GM10248 (cell line): ENCODE measurements around the gene MTMR4.

ENCODE experiments used
- CTCF ChIA-PET: fragments of 300-600 bp; sonication (Branson Sonifier 250); formaldehyde crosslinking; extraction: SDS; loops from one replicate; lab custom pipeline; 2021; ENCODE audit warnings: antibody characterized with exemption; lab: Yijun Ruan, JAX
- POLR2A ChIA-PET: fragments of 350-650 bp; sonication (Branson Sonifier 250); formaldehyde crosslinking; extraction: SDS; loops from one replicate; lab custom pipeline; 2020; ENCODE audit warnings: antibody characterized with exemption; lab: Yijun Ruan, JAX
- DNase-seq: peaks from one replicate; pipeline ENCODE4 v3.0.0; 2012; ENCODE audit errors: extremely low spot score
- CTCF ChIP-seq: IDR thresholded peaks from 2 replicates; pipeline ENCODE4 v1.5.1; 2012; ENCODE audit warnings: mild to moderate bottlenecking, low read depth; ENCODE audit errors: extremely low read depth, missing control alignments, control extremely low read depth

The MTMR4 gene

GRCh38 chr17:58452738-58453137 lies 61.7 kb downstream of the MTMR4 start:
- POLR2A ChIA-PET, result no interaction called here
- no peak for TF ChIP-seq CTCF
- CTCF ChIA-PET, result interaction anchor here (1.0 to 1.5 kb wide), 3 partner anchors 16 to 253 kb away, joined by 3 read pairs; no protein-coding TSS in a partner anchor
- no peak for DNase-seq

GRCh38 chr17:58447039-58447975 lies 67.1 kb downstream of the MTMR4 start:
- ChIA-PET CTCF (interaction anchor here (0.9 to 4.8 kb wide), 14 partner anchors 9 to 246 kb away, joined by 3 to 57 read pairs (median 5); no protein-coding TSS in a partner anchor), POLR2A (no interaction called here)
- DNase-seq, result peak; percentile 70
- TF ChIP-seq CTCF, result peak; percentile 89

GRCh38 chr17:58446086-58446485 lies 68.4 kb downstream of the MTMR4 start:
- ChIA-PET POLR2A (no interaction called here), CTCF (interaction anchor here (0.7 to 4.8 kb wide), 7 partner anchors 13 to 245 kb away, joined by 3 to 57 read pairs (median 8); no protein-coding TSS in a partner anchor)
- DNase-seq, result no peak
- TF ChIP-seq CTCF, result no peak
